Midbrain (tissue), 1 donor: ENCODE results near the gene PTTG1.
A peak's percentile ranks its signal among the peaks of the same experiment; 100 is the strongest.
"Not testable (repeated sequence)": the region's sequence is repeated elsewhere in the genome, so short reads cannot be mapped to it uniquely, and the experiment has no call there.

Source experiments
- DNase-seq: peaks from one replicate; lab custom pipeline; 2025; lab: John Stamatoyannopoulos, UW

The PTTG1 gene

DNA sequence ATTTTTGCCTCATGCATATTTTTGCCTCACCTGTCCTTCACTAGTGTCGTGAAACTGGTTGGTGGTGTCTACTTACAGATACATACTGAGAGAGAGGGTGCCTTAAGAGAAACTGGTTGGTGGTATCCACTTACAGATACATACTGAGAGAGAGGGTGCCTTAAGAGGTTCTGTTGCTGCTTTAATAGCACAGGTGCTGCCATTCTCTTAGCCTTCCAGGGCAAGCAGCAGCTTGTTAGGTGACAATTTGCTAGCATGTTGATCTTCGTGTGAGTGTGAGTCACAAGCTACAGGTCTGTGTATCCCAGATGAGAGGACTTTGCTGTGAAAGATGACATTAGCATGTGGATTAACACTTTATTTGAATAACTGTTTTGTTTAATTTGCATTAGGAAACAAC lies 1.4 kb downstream of the PTTG1 start:
- no peak for DNase-seq

GRCh38 chr5:160427607-160428006 lies 6.0 kb downstream of the PTTG1 start:
- no peak for DNase-seq

DNA sequence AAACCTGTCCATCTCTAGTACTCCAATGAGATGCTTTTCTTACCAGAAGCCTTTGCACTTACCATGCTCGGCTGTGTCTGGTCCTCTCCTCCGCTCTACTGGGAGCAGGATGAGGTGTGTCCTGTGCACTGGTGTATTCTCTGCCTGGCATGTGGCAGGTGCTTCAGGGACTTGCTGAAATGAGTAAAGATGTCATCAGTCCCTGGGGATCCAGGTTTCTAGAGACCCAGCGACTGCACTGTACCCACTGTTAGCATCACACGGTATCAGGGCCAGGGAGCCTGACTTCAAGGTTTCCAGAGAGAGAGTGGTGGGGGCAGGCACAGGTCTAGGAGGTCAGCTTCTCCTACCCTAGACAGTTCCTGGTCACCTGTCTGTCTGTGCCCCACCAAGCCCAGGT lies 10.5 kb downstream of the PTTG1 start:
- DNase-seq: no peak

- no peak for DNase-seq
These were observed 11.1 kb downstream of the PTTG1 start for GRCh38 chr5:160432787-160433186.

- no peak for DNase-seq
These were observed 12.4 kb downstream of the PTTG1 start for GRCh38 chr5:160434022-160434531.

DNA sequence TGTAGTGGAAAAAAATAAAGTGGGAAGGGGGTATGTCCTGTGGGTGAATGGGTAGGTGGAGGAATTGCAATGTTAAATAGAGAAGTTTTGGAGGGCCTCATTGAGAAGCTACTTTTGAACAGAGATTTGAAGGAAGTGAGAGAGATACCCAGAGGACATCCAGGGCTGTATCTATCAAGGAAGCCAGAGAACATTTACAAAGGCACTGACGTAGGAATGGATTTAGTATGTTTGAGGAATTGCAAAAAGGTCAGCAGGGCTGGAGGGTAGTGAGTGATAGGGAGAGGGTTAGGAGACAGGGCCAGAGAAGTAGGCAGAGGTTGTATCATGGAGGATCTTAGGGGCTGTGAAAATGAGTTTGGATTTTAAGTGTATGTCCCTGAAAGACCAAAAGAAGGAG lies 13.9 kb downstream of the PTTG1 start:
- DNase-seq: no peak

GRCh38 chr5:160436017-160436416 lies 14.4 kb downstream of the PTTG1 start:
- no peak for DNase-seq

GRCh38 chr5:160436661-160437060 lies 15.0 kb downstream of the PTTG1 start:
- not testable (repeated sequence) for DNase-seq

DNA sequence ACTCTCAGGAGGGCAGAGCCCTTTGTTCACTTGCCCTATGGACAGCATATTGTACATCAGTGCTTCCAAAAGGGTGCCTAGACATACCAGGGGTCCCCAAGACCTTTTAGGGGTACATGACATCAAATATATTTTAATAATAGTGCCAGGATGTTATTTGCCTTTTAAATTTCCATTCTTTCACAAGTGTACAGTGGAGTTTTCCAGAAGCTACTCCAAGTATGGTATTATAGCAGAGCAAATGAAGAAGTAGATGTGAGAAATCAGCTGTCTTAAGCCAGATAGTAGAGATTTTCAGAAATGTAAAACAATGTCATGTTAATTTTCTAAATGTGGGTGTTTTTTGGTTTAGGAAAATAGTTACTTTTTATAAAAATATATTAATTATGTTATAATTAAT lies 15.6 kb downstream of the PTTG1 start:
- DNase-seq: no peak

DNA sequence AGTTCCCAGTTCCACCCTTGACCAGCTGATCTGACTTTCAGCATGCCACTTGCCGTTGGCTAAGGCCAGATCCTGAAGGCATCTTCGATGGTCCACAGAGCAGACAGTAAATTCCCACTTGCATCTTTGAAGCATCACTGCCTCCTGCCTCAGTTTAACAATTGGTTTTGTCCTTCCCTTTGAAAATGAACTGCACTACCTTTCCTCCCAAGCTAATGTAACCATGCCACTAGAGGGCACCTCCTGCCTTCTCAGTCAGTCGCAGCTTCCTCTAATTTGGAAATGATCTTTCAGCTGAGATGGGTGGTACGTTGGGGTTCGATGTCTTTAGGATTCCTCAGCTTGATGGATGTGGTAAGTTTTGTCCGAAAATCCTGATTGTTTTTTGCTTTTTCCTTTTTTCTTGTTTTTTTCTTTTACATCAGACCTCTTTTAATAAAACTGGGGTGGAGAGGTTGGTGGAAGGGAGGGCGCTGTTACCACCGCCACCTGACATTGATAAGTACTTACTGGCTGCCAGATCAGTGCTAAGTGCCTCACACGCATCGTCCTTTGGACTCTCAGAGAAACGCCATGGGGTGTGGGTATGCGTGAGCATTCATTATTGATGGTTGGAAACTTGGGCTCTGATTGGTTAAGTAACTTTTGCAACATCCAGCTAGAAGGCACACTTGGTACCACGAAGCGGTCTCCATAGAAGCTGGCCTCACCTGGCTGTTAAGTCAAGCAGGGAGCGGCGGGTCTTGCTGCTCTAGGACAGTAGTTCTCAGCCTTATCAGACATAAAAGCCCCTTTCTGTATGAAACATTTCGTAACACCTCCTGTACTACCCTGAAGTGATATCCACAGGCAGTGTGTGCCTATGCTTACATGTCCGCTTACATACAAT lies 16.9 kb downstream of the PTTG1 start:
- DNase-seq: peak; percentile 76

DNA sequence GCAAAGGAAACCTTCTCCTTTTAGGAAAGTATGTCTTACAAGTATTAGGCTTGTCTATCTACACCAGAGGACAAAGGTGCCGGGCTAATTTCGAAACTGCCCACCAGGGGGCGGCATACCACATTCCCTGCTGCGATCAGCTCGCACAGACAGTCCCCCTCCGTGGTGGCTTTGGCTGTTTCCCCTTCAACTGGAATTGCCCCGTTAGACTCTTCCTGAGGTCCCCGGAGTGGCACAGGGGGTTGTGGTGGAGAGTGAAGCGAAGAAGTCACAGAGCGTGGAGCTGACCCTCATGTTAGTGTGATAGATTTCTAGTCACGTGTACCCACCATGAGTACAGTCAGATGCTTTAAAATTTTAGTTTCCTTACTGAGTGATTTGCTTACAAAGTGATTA lies 17.5 kb downstream of the PTTG1 start:
- peak; percentile 88 for DNase-seq

DNA sequence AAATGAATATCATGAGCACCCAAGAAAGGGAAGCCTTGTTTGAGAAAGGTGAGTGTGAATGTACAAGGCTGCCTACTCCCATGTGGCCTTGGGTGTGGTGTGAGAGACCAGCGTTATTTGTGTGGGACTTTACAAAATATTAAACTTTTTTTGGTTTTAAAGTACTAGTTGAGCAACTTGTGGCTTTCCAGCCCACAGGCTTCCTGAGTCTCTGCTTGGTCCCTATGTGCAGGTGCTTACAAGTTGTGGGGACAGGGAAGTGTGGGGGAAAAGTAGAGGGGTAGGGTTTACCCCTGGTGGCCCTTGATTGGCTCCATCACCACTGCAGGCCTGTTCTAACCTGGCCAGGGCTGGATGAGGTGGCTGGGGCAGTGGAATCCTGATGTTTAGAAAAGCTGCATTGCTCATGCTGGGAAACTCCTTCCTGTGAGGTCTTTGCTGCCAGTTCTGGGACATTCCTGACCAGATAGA lies 19.7 kb downstream of the PTTG1 start:
- no peak for DNase-seq

- DNase-seq: no peak
These were observed 21.3 kb downstream of the PTTG1 start for GRCh38 chr5:160442824-160443431.

DNA sequence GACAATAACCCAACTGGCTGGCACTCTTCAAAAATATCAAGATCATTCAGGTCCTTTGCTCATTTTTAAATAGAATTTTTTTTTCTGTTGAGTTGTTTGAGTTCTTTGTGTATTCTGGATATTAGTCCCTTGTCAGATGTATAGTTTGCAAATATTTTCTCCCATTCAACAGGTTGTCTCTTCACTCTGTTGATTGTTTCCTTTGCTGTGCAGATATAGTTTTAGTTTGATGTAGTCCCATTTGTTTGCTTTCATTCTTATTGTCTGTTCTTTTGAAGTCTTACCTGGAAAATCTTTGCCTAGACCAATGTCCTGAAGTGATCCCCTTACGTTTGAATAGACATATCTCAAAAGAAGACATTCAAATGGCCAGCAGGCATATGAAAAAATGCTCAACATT lies 22.8 kb downstream of the PTTG1 start:
- DNase-seq: no peak

- no peak for DNase-seq
These were observed 23.5 kb downstream of the PTTG1 start for GRCh38 chr5:160445132-160445531.

GRCh38 chr5:160445751-160446150 lies 24.1 kb downstream of the PTTG1 start:
- no peak for DNase-seq

DNA sequence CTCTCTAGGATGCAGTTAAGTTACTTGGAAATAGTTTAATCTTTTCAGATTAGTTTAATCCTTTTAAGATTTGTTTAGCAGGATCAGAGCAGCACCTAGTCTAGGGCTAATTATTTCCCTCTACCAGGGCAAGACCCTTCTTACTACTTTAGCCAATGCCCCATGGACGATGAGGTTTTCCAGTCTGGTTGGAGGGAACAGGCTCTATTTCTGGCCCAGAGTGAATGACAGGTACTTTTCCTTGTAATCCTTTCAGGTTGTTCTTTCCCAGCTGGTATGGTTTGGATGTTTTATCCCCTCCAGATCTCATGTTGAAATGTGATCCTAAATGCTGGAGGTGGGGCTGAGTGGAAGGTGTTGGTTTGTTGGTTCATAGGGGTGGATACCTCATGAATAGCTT lies 27.2 kb downstream of the PTTG1 start:
- DNase-seq: no peak

GRCh38 chr5:160449458-160449857 lies 27.8 kb downstream of the PTTG1 start:
- no peak for DNase-seq

DNA sequence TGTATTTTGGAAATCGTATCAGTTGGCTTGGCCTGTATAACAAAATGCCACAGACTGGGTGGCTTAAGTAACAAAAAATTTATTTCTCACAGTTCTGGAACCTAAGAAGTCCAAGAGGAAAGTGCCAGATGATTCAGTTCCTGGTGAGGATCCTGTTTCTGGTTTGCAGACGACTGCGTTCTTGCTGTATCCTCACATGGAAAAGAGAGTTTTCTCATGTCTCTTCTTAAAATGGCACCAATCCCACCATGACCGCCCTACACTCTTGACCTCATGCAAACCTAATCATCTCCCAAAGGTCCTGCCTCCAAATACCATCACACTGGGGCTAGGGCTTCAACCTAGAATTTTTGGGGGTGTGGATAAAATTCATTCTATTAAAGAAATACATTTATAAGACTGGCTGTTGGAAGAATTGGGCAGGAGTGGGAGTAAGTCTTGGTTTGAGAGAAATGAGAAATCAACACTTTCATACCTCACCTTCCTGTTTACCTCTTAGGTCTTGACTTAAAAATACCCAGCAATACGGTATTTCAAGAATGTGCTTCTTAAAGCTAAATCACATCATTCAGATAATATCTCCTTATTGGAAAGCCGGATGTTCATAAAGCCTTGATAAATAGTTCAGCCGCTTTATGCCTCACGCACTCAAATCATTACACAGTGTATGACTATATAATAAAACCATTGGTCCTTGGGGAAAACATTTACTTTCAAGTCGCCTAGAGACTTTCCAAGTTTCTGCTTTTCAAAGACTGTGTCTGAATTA lies 28.7 kb downstream of the PTTG1 start:
- DNase-seq: no peak

DNA sequence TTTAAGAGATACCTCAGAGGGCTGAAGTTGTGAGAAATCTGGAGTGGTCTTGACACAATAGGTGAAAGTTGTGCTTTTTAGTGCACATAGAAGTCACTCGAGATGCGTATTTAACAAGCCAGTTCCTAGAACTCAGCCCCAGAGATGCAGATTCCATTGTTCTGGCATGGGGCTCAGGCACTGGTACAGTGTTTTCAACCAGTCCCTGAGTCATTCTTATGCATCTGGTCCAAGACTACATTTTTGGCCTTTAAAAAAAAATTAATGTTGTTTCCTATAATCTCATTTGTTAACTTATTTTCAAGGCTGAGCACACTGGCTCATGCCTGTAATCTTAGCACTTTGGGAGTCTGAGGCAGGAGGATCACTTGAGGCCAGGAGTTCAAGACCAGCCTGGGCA lies 29.6 kb downstream of the PTTG1 start:
- DNase-seq: no peak

- no peak for DNase-seq
These were observed 30.4 kb downstream of the PTTG1 start for GRCh38 chr5:160452036-160452435.

- no peak for DNase-seq
These were observed 31.1 kb downstream of the PTTG1 start for GRCh38 chr5:160452795-160453194.

GRCh38 chr5:160453751-160454150 lies 32.1 kb downstream of the PTTG1 start:
- DNase-seq: no peak
